Transverse colon (tissue), 4 donors: ENCODE results near the gene TLL2.

ENCODE experiments used
- CTCF ChIP-seq, 5 experiments: fragments of 200-600 bp in 3 of 5; fragments of 450-650 bp in 2 of 5; sonication (generic) in 3 of 5; IDR thresholded peaks; 1 replicate in 2 of 5; 2 replicates in 3 of 5; pipeline ENCODE4 v1.5.1; 2016 to 2017; ENCODE audit warnings: antibody characterized with exemption in 5 of 5, inconsistent platforms in 3 of 5, mild to moderate bottlenecking in 2 of 5, moderate library complexity in 1 of 5
- POLR2AphosphoS5 ChIP-seq, 3 donors: sonication (generic); formaldehyde crosslinking; IDR thresholded peaks; one replicate each; pipeline ENCODE4 v1.6.1; 2016; ENCODE audit warnings: antibody characterized with exemption in 3 of 3

GRCh38 chr10:96497391-96497790, 16.3 kb downstream of the TLL2 start:
- TF ChIP-seq CTCF (IDR thresholded peaks at IDR 0.05) (no peak), POLR2AphosphoS5 (IDR thresholded peaks at IDR 0.05) (no peak)
